NCI-H345 (cell line): ENCODE data around the gene PCGF5.
"Not testable (repeated sequence)": the region's sequence is repeated elsewhere in the genome, so short reads cannot be mapped to it uniquely, and the experiment has no call there.

Experiments
- DNase-seq: peaks from one replicate; lab custom pipeline; 2025; lab: John Stamatoyannopoulos, UW

PCGF5 gene

DNA sequence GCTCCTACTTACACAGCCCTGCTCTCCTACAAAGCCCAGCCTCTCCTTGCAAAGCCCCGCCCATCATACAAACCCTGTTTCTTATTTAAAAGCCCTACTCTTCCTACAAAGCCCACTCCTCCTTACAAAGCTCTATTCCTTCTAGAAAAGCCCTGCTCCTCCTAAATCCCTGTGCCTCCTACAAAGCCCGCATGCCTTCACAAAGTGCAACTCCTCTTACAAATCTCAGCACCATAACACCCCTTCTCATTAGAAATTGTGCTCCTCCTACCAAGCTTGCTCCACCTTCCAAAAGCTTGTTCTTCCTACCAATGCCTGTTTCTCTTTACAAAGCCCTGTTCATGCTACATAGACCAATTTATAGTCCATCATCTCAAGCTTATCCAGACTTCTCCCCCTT is 66.1 kb downstream of the PCGF5 start:
- no peak for DNase-seq

DNA sequence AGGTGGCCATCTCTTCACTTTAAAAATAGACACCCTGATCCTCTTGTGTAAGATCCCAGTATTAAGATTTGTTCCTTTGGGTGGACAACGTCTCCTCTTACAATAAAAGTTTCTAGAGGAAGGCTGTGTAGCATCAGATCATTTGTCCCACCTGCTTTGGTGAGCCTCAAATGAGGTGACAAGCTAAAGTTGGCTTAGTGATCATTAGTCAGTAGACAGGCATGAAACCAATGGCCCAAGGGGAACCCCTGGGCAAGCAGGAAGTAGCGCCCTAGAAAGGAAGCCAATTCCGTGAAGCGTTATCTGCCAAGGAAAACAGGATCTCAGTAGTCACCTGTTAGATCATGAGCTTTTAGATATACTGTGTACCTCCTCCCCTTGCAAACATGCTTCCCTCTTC is 66.8 kb downstream of the PCGF5 start:
- DNase-seq = no peak

DNA sequence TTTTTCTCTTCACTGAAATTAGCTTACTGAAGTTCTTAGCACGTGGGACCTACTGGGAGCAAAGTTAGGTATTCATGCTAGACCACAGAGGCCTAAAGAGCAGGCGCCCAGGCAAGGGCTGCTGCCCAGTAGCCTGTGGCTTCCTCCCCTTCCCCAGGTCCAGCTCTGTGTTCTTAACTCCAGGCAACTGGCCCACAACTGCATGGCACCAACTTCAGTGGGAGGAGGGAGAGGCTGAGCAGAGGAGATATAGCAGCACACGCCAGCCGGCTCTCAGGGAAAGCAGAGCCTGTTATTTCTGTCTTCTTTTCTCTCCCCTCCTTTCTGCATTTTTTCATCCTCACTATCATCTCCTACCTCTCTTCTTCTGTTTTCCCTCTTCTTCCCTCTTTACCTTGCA is 67.4 kb downstream of the PCGF5 start:
- no peak for DNase-seq

DNA sequence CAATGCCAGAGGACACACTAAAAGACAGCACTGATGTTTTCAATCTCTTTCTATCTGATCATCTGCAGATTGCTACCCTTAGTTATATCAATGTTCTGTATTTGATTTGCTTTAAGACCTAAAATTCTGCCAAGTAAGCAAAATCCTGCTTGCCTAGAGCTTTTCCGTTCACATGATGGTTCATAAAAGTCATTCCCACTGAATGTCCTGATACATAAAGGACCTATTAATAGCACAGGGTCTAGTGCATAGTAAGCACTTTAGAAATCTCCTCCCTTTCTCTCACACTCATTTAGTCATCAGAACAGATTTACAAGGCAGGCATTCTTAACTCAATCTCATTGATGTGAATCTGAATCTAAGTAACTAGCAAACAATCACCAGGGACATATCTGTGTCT is 68.8 kb downstream of the PCGF5 start:
- no peak for DNase-seq

DNA sequence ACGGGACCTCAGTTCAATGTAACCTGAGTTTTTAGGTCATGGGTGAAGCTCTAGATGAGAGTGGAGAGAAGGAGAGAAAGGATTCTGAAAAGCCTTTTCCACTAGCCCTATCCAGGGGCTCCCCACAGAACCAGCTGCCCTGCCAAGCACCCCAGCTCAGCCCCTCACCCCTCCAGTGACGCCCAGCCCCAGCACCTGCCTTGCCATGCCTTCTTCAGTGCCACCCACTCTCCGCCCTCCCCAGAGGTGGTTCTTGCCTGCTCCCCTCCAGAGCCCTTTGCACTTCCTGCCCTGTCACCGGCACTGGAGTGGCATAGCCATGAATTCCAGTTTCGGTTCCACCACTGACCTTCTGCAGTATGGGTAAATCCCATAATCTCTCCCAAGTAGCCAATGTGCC is 70.1 kb downstream of the PCGF5 start:
- no peak for DNase-seq

DNA sequence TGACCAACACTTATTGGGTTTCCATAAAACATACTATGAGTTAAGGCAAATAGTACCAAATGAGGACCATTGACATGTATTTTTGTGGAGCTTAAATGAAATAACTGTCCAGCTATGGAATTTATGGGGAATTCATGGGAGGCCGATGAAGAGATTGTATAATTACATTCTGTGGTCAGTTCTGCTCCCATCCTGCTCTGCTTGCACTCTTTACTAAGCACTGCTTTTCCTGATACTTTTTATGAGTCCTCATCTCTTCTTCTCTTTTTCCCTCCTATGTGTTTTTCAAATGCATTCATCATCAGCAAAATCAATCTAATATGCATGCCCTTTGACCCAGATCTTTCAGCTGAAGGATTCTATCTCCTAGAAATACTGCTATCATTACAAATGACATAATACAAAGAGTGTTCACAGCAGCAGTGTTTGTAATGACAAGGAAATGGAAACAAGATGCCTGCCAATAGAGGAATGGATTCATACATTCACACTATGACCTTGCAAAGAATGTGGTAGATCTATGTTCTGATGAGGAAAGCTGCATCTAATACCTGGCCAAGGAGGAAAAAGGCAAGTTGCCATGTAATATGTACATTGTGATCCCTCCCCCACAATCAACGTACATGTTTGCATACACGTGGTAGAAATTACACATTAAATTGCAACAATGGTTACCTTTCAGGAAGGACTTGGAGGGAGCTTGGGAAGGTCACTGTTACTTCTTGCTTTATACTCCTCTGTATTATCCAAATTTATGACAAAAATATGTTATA is 73.9 kb downstream of the PCGF5 start:
- no peak for DNase-seq

DNA sequence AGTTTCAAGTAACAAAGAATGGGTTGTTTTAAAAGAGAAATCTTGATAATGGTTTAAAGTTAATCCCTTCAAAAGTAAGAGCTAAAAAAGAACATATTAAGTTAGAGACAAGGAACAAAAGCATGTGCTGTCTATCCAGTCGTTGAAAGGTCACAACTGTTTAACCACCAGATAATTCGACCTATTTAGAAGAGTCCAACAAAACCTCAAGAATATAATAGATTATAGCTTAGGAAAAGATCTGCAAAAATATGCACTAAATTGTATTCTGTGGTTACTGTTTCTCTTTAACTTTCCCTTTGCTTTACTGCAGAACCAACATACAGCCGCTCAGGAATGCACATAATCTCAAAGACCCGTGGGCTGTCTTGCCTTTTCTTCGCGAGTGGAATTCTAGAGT is 74.9 kb downstream of the PCGF5 start:
- no peak for DNase-seq

DNA sequence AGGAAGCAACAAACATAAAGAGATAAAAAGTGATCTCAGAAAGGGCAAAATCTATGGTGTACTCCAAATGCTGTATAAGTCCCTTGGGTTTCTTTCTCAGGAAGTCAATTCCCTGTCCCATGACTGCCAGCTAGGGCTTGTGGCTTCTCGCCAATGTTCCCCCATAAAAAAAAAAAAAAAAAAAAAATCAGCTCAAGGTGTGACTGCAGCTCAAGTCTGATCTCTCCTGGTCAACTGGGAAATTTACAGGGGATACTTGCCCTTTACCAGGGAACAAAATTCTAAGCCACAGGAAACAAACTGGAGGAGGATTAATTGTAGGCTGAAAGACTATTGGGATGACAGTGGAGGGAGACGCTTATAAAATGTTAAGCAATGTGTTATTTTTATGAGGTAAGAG is 76.0 kb downstream of the PCGF5 start:
- peak; percentile 0 for DNase-seq

DNA sequence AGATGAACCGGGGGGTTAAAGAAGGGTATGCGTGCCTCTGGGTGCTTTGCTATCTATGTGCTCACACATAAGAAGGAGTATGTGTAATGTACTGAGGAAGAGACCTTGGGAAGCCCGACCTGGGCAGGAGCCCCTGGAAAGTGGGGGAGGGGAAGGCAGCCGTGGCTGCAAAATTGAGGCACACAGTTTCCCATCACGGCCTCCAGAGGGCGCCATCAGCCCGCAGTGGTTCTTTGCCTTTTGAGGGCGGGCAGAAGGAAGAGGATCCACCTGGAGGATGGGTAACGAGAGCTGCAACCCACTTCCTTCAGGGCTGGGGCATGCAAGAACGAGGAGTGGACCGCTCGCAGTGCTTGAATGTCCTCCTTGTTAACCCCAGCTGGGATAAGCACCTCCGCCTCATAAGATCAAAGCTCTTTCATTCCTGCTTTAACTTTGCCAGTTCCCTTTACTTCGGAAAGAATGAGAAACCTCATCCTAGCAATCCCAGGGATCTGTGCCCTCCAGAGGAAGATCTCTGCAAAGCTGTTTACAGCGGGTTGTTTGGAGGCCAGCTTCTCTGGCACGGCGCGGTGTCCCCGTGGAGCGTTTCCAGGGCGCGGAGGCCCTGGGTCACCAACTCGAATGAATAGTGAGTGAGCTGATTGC is 77.9 kb downstream of the PCGF5 start:
- peak; percentile 82 for DNase-seq

DNA sequence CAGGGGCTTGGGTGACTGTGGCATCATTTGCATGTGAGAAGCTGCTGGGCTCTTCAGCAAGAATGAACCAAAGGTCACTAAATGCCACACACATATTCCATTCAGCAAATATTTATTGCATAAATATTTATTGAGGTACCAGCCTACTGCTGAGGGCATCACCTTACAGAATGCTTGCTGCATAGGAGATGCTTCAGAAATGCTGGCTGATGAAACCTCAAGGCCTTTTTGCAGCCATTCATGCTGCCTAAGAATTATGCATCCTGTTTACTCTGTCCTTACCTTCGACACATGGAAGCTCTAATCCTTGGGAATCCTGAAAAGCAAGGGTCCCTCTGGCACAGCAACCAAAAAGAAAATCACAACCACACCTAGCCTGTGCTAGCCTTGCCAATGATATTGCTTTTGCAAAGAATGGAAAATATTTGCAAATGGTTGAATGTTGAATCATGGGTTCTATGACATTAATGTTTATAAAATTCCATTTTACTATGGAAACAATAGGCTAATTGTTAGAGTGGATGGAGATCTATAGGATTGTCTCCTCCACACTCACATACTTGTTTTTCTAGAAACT is 79.6 kb downstream of the PCGF5 start:
- DNase-seq = no peak

DNA sequence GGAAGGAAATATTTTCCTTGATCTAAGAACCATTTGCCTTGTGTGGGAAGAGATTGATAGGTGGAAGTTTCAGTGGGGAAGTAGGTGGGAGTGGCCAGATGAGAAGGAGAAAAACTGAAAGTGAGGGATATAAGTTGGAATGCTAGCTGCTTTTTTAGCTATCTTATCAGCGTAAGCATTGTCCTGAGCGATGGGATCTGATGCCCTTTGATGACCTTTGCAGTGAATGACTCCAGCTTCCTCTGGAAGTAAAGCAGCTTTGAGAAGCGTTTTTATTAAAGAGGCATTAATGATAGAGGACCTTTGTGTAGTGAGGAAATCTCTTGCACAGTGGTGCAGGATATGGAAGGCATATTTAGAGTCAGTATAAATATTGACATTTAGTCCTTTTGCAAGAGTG is 82.5 kb downstream of the PCGF5 start:
- not testable (repeated sequence) for DNase-seq

DNA sequence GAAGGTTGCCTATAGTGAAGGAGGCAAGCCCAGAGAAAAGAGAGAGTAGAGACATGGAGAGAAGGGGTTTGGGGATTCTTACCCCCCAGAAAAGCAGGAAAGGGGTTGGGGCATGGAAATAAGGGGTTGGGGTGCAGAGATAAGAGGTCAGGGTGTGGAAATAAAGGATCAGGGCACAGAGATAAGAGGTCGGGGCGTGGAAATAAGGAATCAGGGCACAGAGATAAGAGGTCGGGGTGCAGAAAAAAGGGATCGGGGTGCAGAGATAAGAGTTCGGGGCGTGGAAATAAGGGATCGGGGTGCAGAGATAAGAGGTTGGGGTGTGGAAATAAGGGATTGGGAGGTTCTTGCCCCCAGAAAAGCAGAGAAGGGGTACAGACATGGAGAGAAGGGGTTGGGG is 85.5 kb downstream of the PCGF5 start:
- DNase-seq = not testable (repeated sequence)

DNA sequence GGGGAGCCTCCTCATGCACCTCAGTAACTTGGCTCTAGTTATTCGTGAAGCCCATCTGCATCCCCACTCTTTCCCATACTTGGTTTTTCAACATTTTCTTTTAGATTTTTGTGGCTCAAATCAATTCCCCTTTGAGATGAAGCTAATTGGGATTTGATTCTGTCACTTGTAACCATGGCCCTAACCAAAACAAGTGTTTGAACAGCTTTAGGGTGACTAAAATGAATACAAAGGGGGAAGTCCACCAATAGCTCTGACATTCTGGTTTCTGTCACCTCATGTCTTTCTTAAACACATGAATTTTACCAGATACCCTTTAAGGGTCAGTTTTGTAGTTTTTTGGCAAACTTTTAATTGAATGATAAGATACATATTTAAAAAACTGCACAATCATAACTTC is 87.0 kb downstream of the PCGF5 start:
- DNase-seq = no peak

DNA sequence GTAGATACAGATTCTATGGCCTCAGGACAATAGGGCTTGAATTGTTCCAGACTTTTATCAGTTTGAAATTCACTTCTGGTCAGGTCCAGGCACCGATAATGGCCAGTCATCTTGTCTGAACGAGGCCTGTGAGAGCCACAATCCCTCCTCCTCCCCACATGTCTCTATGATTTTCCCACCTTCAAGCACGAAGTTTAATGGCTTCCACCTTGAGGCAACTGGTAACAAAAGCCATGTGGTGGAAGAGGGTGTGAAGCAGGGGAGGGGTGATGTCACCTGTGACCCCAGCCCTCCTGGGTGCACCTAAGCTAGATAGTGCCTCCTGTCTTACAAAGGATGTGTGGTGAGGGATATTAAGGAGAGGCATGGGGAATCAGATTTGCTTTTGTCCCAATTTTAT is 89.2 kb downstream of the PCGF5 start:
- no peak for DNase-seq

DNA sequence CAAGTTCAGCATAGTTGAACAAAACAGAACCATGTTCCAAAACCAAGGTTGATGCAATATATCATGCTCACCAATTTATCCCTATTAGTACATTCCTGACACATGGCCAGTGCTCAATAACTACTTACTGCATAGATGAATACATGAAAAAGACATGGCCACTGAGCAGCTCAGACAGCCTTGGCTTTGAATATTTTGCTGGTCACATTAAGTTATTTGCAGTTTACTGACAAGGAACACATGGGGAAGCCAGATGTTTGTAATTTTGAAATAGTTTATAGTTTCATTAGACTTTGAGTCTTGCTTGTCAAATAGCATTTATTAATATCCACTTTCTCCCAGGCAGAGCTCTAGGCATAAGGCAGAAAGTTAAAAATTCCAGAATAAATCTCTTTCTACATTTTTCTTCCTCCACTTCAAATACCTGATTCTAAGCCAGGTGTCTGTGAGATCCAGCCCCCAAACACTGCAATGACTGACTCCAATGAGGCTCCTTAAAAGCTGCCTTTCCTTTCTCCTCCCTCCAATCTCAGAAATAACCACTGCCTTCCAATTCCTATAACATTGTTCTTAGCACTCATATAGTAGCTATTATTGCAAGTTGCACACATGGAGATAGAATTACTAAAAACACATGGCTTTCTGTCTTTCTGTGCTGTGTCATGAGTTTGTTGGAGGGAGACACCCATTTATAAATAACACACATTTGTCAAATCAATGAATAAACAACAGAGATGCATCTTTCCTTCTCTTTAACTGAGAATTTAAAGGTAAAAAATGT is 91.3 kb downstream of the PCGF5 start:
- no peak for DNase-seq

DNA sequence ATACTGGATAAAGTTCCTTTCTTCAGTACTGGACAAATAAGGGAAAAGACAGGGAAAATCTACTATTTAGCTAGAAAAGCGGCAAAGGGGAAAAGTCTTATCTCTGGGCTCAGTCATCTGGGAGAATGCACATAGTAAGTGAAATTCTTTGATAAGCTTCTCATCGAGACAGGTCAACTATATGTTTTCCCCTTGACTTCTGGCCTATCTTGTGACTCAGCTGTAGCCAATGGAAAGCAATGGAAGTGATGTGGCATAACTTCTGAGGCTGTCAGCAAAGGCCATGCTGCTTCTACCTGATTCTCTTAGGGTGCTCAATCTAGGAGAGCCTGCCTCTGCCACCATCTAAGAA is 91.9 kb downstream of the PCGF5 start:
- no peak for DNase-seq

DNA sequence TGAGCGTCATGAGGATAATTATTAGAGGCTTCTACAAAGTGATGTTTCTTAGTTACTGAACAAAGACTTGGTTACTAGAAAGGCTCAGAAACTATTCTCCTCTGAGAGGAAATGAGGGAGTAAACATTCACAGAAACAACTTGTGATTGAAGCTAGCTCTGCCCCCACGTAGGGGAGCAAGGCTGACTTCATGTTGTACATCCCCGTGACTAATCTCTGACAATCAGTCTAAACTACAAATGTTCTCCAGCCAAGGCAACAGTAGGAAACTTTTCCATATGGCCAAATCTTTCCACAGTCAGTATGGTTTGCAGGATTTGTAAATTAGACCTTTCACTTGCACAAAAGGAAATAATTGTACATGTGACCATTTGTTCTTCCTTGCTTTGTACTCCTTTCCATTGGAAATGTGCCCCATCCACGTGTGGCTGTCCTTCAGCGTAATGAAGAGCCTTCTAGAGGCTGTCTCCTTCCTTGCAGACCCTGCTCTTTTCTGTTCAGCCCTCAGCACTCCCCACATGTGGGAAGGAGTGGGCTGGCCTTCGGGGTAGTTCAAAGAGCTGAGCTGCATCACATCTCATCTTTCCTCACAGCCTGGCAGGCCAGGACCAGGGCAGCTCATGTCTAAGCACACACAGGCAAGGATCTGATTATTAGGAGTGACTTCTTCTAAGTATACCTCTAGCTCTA is 93.5 kb downstream of the PCGF5 start:
- DNase-seq = no peak

DNA sequence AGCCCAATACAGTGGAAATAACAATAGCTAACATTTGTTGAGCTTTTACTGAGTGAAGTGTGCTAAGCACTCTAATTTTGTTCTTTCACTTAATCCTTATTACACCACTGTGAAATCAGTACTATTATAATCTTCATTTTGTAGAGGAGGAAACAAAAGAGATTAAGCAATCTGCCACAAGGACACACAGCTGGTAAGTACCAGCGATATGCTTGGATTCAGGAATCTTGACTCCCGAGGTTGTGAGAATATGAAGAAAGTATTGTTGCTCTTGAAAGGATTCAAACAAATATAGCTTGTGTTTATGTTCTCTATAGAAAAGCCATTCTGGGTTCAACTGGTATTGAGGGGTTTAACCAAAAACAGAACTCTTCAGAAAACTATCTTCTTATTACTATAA is 96.0 kb downstream of the PCGF5 start:
- DNase-seq = no peak

DNA sequence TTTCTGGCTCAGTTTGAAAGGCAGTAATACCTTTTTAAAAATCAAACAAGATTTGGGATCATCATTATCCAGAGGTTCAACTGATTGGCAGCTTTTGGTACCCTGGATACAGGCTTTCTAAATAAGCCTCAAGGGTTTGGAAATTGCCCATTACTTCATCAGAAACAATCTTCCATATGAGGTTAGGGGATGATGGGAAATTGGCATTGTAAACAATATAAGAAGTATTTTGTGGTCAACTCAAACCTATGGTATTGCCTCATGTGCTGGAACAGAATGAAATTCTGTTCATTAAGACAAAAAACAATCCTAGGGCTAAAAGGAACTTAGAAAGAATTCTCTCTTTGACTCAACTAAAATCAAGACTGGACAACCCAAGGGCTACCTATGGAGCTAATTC is 97.1 kb downstream of the PCGF5 start:
- DNase-seq = no peak

DNA sequence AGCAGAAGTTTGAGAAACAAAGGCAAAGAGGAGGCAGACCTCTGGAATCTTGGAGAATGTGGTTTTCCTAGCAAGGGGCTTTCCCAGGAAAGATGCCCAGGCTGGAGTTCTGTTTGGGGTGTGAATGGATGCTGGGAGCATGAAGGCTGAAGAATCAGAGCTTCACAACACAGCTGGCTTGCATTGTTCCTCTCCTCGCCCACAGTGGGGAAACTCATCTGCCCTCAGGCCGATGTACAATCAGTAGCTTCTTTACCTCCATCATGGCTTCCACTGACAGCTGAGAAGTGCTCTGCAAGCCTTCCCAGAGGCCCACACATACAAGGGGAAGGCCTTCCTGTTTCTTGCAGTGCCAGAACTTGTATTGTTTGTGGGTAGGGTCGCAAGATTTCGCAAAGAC is 98.9 kb downstream of the PCGF5 start:
- no peak for DNase-seq

DNA sequence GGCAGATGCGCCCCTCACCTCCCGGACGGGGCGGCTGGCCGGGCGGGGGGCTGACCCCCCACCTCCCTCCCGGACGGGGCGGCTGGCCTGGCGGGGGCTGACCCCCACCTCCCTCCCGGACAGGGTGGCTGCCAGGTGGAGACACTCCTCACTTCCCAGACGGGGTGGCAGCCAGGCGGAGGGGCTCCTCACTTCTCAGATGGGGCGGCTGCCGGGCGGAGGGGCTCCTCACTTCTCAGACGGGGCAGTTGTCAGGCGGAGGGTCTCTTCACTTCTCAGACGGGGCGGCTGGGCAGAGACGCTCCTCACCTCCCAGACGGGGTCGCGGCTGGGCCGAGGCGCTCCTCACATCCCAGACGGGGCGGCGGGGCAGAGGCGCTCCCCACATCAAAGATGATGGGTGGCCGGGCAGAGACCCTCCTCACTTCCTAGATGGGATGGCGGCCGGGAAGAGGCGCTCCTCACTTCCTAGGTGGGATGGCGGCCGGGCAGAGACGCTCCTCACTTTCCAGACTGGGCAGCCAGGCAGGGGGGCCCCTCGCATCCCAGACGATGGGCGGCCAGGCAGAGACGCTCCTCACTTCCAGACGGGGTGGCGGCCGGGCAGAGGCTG is 102.9 kb downstream of the PCGF5 start:
- DNase-seq = not testable (repeated sequence)
